Stimulated activated CD8-positive, alpha-beta memory T cell treated with anti-CD3 and anti-CD28 coated beads, Interleukin-15, amount 100 ng/mL, for 1 hour (primary cell): ENCODE results near the gene SYT1.
"Not testable (repeated sequence)": the region's sequence is repeated elsewhere in the genome, so short reads cannot be mapped to it uniquely, and the experiment has no call there.

Experiments used
- DNase-seq: peaks from one replicate; pipeline ENCODE4 v3.0.0-alpha.2; 2020; ENCODE audit warnings: low read depth

The SYT1 gene

GRCh38 chr12:78864403-78864869 is at the start of gene SYT1:
Gene SYT1, plus strand, starts transcription at chr12:78864774.
- DNase-seq: no peak

DNA sequence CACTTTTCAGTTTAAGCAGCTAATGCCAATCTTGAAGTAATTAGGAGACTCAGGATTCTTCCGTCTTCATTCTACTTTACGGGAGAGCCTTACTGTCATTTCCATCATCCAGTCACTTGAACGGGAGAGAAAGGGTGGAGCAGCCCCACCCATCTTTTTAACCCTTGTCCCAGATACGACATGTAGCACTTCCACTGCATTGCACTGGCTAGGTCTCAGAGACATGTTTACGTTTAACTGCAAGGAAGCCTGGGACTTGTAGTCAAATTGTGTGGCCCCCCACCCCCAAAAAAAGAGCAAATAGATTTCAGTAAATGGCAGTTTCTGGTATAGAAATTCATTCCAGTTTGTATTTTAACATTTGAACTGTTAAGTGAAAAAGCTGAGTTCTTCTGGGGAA is 46.1 kb upstream of the SYT1 start:
- no peak for DNase-seq

DNA sequence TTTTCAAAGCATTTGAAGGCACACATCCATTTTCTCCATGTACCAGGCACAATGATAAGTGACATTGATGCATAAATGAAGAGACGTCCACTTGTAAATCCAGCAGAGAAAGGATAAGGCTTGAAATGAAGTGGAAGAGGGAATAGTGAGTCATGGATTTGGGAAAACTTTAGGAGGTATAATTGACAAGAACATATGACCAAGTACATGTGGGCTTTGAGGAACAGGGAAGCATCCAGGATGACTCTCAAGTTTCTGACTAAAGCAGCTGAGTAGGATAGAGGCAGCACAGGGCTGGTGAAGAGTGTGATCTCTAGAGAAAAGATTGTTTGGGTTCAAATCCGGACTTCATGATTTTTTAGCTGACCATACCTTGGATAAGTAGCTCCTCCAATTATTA is 43.6 kb upstream of the SYT1 start:
- no peak for DNase-seq

DNA sequence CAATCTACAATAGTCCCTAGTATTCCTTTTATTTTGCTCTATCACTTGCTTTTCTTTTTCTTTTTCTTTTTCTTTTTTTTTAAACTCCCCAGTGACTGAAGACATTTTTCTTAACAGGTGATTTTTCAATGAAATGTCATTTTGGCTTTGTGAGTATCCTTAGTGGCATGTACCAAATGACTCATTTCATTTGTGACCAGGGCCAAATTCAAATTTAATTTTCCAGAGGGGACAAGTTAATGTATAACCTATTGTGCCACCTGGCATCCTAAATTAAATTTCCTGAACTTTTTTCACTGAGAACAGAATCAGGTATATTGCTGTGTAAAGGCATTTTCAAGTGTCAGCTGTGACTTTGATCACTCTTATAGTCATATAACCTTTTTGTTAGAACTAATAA is 39.7 kb upstream of the SYT1 start:
- DNase-seq: no peak

DNA sequence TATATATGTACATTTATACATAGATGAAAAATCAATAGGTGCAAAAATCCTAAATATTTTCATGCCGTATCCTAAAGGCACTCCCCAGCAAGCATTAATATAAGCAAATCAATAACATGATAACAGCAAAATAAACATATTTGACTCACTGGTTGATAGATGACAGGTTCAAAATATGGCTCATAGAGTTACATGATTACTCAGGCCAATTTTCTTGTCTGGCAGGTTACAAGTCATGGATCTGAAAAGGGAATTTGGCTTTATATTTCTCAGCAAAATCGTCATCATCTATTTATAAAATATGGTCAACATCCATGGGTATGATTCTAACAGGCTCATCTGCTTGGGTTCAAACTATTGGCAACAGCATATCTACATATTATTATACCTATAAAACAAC is 34.9 kb upstream of the SYT1 start:
- no peak for DNase-seq

GRCh38 chr12:78835493-78835892 is 29.1 kb upstream of the SYT1 start:
- no peak for DNase-seq

GRCh38 chr12:78840518-78841019 is 24.0 kb upstream of the SYT1 start:
- not testable (repeated sequence) for DNase-seq

DNA sequence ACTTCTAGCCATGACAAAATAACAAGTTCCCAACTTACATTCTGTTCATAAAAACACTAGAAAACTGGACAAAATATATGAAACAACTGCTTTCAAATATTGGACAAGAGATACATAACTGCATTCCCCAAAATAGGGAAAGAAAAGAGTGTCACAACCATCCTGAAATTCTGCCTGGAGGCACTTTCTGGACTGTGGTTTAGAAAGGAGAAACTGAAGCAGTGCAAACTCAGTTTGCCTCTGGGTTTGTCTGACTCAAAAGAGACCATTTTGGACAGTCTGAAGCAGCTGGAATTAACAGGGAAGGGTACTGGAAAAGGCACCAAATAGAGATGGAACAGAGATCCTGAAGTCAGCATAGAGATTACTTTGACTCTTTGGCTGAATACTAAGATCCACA is 11.3 kb upstream of the SYT1 start:
- DNase-seq: no peak

DNA sequence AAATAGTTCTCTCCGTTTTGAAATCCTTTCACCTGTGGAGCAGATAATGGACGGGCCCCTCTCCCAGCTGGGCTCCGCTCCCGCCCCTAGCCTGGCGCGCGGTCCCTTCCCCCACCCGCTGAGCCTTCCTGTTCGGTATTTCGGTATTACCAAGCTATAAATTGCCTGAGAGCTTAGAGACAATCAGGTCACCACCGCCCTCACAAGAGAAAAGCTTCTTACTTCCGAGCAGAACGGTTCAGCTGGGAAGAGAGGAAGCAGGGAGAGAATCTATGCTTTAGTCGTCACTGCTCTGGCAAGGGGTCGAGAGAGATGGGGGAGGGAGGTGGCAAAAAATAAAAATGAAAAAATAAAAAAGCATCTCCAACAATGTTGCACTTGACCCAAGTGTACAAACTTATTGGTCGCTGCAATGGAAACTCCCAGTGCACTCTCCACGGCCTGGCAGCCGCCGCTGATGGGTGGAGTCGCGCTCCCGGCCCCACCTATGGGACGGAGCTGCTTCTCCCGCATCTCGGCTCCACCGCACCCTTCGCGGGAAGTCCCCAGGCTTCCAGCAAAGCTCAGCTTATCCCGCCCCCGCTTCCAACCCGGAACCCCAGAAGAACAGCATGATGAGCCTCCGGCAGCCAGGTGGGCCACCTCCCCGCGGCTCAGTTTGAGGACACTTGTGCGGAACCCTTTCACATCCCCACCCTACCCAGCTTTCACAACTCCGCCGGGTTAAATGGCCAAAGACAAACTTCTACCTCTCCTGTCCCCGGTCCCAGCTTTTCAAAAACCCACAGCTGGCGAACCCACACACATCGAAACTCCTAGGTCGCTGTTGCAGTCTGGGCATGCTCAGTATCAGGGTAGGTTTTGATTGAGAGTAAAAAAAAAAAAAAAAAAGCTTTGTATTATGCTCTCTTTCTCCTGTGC is 832 bp upstream of the SYT1 start:
- DNase-seq: no peak

DNA sequence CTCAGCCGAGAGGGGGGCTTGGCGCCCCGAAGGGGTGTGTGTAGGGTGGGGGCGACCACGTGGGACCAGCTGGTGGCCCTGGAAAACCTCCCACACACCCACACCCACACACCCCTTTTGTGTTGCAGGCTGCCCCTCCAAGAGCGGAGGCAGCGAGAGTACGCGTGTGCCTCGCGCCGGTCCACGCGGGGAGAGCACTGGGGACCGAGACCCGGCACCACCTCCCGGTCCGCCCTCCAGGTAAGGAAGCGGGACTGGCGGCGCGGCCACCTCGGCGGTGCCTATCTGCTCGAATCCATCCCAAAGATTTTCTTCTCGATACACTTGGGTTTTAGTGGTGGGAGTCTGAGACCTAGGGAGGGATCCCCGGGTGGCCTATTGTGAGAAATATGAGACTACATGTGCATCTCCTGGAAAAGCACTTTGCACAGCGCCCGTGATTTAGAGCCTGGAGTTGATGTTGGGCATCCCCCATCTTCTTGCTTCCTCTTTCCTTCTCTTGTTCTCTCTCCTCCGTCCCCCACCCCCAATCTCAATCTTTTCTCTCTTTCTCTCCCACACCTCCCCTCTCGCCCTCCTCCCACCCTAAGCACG is 393 bp downstream of the SYT1 start:
- no peak for DNase-seq

DNA sequence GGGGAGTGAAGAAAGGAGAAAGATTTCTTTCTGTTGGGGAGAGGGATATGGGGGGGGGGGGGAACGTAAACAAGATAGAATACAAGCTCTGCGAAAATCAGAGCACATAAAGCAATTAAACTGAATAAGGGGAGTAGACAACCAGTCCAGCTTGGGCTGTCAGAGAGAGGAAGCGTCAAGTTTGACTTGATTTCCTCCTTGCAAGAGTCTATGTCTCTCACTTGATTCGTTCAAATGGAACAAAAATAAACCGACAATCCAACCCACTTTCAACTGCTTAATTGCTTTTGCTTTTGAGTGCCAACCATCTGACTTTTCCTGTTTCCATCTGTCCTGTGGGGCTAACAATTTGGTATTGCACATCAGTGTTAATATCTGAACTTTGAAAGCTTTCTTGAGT is 942 bp downstream of the SYT1 start:
- no peak for DNase-seq

GRCh38 chr12:78866518-78866917 is 1.9 kb downstream of the SYT1 start:
- DNase-seq: no peak

DNA sequence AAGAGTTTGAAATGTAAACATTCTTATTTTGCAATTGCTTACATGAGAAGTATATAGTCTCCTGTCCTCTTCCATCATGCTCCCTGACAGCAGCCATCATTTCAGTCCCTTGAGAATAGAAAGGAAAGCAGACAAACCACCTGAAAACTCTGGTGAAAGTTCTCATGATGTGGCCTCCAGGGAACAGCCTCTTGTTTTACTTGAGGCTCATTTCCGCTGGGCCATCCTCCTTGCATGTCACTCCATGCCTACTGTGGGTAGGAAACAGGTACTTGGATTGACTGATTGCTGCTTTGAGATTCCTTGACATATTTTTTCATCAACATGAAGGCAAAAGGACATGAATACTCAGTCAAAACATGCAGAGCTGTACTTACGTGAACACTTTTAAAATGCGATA is 6.0 kb downstream of the SYT1 start:
- no peak for DNase-seq

DNA sequence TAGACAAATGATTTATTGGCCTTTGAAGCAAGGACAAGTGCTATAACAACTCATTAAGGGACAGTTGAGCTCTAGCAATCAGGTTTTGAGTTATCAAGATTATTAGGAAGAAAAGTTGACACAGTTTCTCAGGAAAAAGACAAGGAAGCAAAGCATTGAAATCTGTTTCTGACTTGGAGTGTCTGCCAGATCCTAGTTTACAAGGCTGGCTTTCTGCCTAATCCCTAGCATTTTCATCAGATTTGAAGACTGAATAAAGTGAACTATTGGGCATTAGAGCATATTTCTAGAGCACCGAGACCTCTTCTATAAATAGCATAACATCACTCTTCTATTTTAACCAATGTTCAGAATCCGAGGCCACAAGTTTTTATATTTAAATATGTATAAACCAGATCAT is 7.0 kb downstream of the SYT1 start:
- no peak for DNase-seq

GRCh38 chr12:78878459-78878858 is 13.9 kb downstream of the SYT1 start:
- DNase-seq: no peak

GRCh38 chr12:78878866-78879265 is 14.3 kb downstream of the SYT1 start:
- DNase-seq: no peak

DNA sequence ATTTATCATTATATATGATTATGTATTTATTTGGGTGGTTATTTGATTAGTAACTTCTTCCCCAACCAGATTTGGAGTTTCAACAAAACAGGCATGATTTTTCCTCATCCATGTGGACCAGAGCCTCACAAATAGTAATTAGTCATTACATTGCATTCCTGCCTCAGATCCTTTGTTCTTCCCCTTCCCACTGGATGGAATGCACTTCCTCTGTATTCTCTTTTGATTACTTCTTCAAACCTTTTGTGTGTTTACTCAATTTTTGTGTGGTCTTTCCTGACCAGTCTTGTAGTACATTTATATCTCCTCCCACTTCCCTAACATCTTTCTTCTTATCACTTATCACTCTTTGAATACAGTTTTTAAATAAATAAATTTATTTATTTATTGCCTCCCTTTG is 15.5 kb downstream of the SYT1 start:
- DNase-seq: no peak

DNA sequence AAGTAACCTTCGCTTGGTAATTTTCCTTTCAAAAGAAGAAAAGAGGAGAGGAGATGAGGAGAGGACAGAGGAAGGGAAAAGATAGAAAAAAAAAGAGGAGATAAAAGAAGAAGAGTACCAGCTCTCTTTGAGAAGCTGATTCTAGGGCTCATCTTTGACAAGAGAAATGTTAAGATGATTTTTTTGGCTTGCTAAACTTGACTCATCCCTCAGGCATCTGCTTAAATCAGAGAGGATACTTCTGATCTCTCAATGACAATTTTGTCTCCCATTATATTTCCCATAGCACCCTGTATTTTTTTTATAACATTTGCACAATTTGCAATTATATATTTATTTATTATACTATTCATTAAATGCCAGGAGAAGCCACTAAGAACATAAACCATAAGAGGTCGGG is 17.1 kb downstream of the SYT1 start:
- DNase-seq: no peak

- no peak for DNase-seq
Measured at GRCh38 chr12:78885466-78885865, 20.9 kb downstream of the SYT1 start.

GRCh38 chr12:78886719-78887407 is 22.3 kb downstream of the SYT1 start:
- no peak for DNase-seq

- DNase-seq: no peak
Measured at GRCh38 chr12:78887444-78887843, 22.9 kb downstream of the SYT1 start.

GRCh38 chr12:78888568-78888967 is 24.0 kb downstream of the SYT1 start:
- no peak for DNase-seq
